SK-N-SH (cell line): Measurements from ENCODE around the gene SOX13. TPM values are rescaled to one million over a fixed set of nuclear protein-coding genes. Genes with fewer than 3 reads are reported as not detected.

Experiments
- CTCF ChIA-PET: fragments of 300-600, 350-600 bp; formaldehyde crosslinking; extraction: SDS; loops from one replicate; lab custom pipeline; 2021; lab: Yijun Ruan, JAX
- POLR2A ChIA-PET: fragments of 350-600 bp; sonication (Branson Sonifier 250); formaldehyde crosslinking; extraction: SDS; loops from one replicate; lab custom pipeline; 2020; ENCODE audit warnings: antibody characterized with exemption, inconsistent platforms; lab: Yijun Ruan, JAX
- DNase-seq: peaks from one replicate; pipeline ENCODE4 v3.0.0; 2012
- H2AFZ ChIP-seq: fragments of 200-600 bp; sonication (generic); 2 replicates; pipeline ENCODE4 v1.8.1; 2016; ENCODE audit warnings: antibody characterized with exemption, mild to moderate bottlenecking, low read depth
- H3F3A ChIP-seq: fragments of 200-600 bp; sonication (generic); replicated peaks from 2 replicates; pipeline ENCODE3; 2016; ENCODE audit warnings: antibody characterized with exemption, mild to moderate bottlenecking; ENCODE audit not compliant: insufficient read depth
- H3K27ac ChIP-seq, 2 experiments: fragments of 200-500 bp in 1 of 2; fragments of 200-600 bp in 1 of 2; sonication (Bioruptor generic) in 1 of 2; sonication (generic), shearing (Covaris generic) in 1 of 2; 2 replicates each; pipeline versions ENCODE4 v1.5.1 to v1.6.1; 2014 to 2016; ENCODE audit warnings: low read depth in 2 of 2, inconsistent platforms in 1 of 2, low read length in 1 of 2, mild to moderate bottlenecking in 1 of 2, mixed read lengths in 1 of 2
- H3K27me3 ChIP-seq: fragments of 200-600 bp; sonication (generic), shearing (Covaris generic); 2 replicates; pipeline ENCODE4 v1.6.1; 2016; ENCODE audit warnings: mixed run types; ENCODE audit not compliant: insufficient read depth
- H3K36me3 ChIP-seq, 2 experiments: fragments of 200-500 bp in 1 of 2; fragments of 200-600 bp in 1 of 2; sonication (Bioruptor generic) in 1 of 2; sonication (generic) in 1 of 2; replicated peaks in 1 of 2; 2 replicates each; pipeline versions ENCODE3 to v1.5.1; 2014 to 2016; ENCODE audit warnings: low read length in 1 of 2, mild to moderate bottlenecking in 1 of 2; ENCODE audit not compliant: insufficient read depth in 2 of 2, control insufficient read depth in 1 of 2
- H3K4me1 ChIP-seq, 2 experiments: fragments of 200-500 bp in 1 of 2; fragments of 200-600 bp in 1 of 2; sonication (Bioruptor generic) in 1 of 2; sonication (generic), shearing (Covaris generic) in 1 of 2; 2 replicates each; pipeline versions ENCODE4 v1.5.1 to v1.6.1; 2014 to 2016; ENCODE audit warnings: low read depth in 1 of 2, low read length in 1 of 2, mixed run types in 1 of 2; ENCODE audit not compliant: insufficient read depth in 2 of 2, control insufficient read depth in 1 of 2
- H3K4me2 ChIP-seq: fragments of 200-600 bp; sonication (generic), shearing (Covaris generic); 2 replicates; pipeline ENCODE4 v1.6.1; 2017; ENCODE audit warnings: mixed run types
- H3K4me3 ChIP-seq, 2 experiments: fragments of 200-500 bp in 1 of 2; fragments of 200-600 bp in 1 of 2; sonication (Bioruptor generic) in 1 of 2; sonication (generic), shearing (Covaris generic) in 1 of 2; 2 replicates each; pipeline versions ENCODE4 v1.5.1 to v1.8.1; 2014 to 2016; ENCODE audit warnings: low read depth in 2 of 2, inconsistent platforms in 1 of 2, low read length in 1 of 2, mild to moderate bottlenecking in 1 of 2, mixed read lengths in 1 of 2, moderate library complexity in 1 of 2
- H3K79me2 ChIP-seq: fragments of 200-600 bp; sonication (generic); 2 replicates; pipeline ENCODE4 v1.8.1; 2017; ENCODE audit warnings: mild to moderate bottlenecking; ENCODE audit not compliant: insufficient read depth
- H3K9ac ChIP-seq: fragments of 200-600 bp; sonication (generic); 2 replicates; pipeline ENCODE4 v1.6.1; 2017; ENCODE audit warnings: mixed run types
- H3K9me2 ChIP-seq: fragments of 200-600 bp; sonication (generic); 2 replicates; pipeline ENCODE4 v1.6.1; 2017; ENCODE audit warnings: mixed run types
- H3K9me3 ChIP-seq: fragments of 200-600 bp; sonication (generic); 2 replicates; pipeline ENCODE4 v1.6.1; 2017; ENCODE audit warnings: mixed run types, mild to moderate bottlenecking, moderate library complexity
- H4K20me1 ChIP-seq: fragments of 200-600 bp; sonication (generic); 2 replicates; pipeline ENCODE4 v1.6.1; 2017; ENCODE audit warnings: mild to moderate bottlenecking, mixed run types; ENCODE audit not compliant: insufficient read depth
- CHD2 ChIP-seq: fragments of 150-350 bp; IDR thresholded peaks from 2 replicates; pipeline ENCODE4 v1.6.1; 2018; ENCODE audit warnings: low read length; ENCODE audit not compliant: partially characterized antibody
- ELF1 ChIP-seq: IDR thresholded peaks from 2 replicates; pipeline ENCODE4 v1.4.0; 2012
- FOXM1 ChIP-seq: IDR thresholded peaks from 2 replicates; pipeline ENCODE4 v1.4.0; 2012; ENCODE audit warnings: low read depth, mild to moderate bottlenecking
- JUND ChIP-seq: IDR thresholded peaks from 2 replicates; pipeline ENCODE4 v1.4.0; 2012
- MXI1 ChIP-seq: IDR thresholded peaks from 2 replicates; pipeline ENCODE4 v1.6.1; 2012; ENCODE audit warnings: mild to moderate bottlenecking, low read depth, low read length, improper control_type of control experiment
- NRF1 ChIP-seq: IDR thresholded peaks from 2 replicates; pipeline ENCODE4 v1.6.1; 2012; ENCODE audit warnings: low read depth, mild to moderate bottlenecking, low read length
- POLR2AphosphoS5 ChIP-seq: IDR thresholded peaks from 2 replicates; pipeline ENCODE4 v1.6.1; 2012; ENCODE audit warnings: low read depth, low read length
- RAD21 ChIP-seq: IDR thresholded peaks from 2 replicates; pipeline ENCODE4 v1.6.1; 2012; ENCODE audit warnings: mild to moderate bottlenecking, low read length
- RFX5 ChIP-seq: IDR thresholded peaks from 2 replicates; pipeline ENCODE4 v1.6.1; 2012; ENCODE audit warnings: mild to moderate bottlenecking, improper control_type of control experiment, low read length
- RXRA ChIP-seq: IDR thresholded peaks from 2 replicates; pipeline ENCODE4 v1.4.0; 2012; ENCODE audit warnings: low read depth, mild to moderate bottlenecking, borderline replicate concordance
- SIN3A ChIP-seq: IDR thresholded peaks from 2 replicates; pipeline ENCODE4 v1.6.1; 2012; ENCODE audit warnings: low read depth, mild to moderate bottlenecking, low read length, moderate library complexity, borderline replicate concordance
- SMC3 ChIP-seq: IDR thresholded peaks from 2 replicates; pipeline ENCODE4 v1.6.1; 2012; ENCODE audit warnings: low read depth, low read length, improper control_type of control experiment
- TAF1 ChIP-seq: IDR thresholded peaks from 2 replicates; pipeline ENCODE4 v1.6.1; 2012; ENCODE audit warnings: low read depth, mild to moderate bottlenecking, low read length, moderate library complexity, borderline replicate concordance
- TCF12 ChIP-seq: IDR thresholded peaks from 2 replicates; pipeline ENCODE4 v1.4.0; 2012
- YY1 ChIP-seq: IDR thresholded peaks from 2 replicates; pipeline ENCODE4 v1.4.0; 2012; ENCODE audit warnings: low read depth, mild to moderate bottlenecking
- WGBS: methylation state at CpG from one replicate; pipeline ENCODE4 v1.1.6; 2017; ENCODE audit warnings: low lambda C conversion rate; 5-methylcytosine and 5-hydroxymethylcytosine counted together
- polyA plus RNA-seq, 3 experiments: library from polyadenylated mRNA; depleted of rRNA; stranded (reverse); fragments of >200 nt; gene quantifications; 2 replicates each; pipeline ENCODE4 v1.2.3, GENCODE V29; 2012
- TF ChIP-seq, protein P1 (sequence below): fragments of 200-600 bp; sonication (generic); IDR thresholded peaks from 2 replicates; pipeline ENCODE4 v1.6.1; 2017; ENCODE audit warnings: antibody characterized with exemption, mild to moderate bottlenecking, moderate library complexity
- TF ChIP-seq, protein P2 (sequence below): IDR thresholded peaks from 2 replicates; pipeline ENCODE4 v1.4.0; 2012; ENCODE audit warnings: low read depth

The SOX13 gene
- polyA plus RNA-seq, 1 of the 3 experiments (the other 2 are of a cell fraction), result 10.6 TPM

DNA sequence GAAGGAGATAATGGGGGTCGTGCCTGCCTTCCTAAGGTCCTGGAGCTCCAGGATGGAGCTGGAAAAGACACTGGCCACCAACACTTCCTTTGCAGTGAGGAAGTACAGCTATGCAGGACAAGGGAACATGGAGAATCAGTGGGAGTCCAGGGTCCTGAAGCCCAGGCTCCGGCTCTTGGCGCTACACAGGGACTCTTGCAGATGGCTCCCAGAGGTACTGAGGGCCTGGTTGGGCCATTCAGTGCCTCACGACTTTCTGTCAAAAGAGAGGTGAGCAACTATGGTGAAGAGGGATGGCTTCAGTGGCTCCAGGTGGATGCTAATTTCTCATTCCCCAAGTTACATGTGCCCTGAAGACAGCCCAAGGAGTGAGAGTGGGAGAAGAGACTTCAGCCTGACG is 80.8 kb downstream of the SOX13 start:
- Histone ChIP-seq H3F3A (no peaks in the 10 kb centered on the region), H3K9me3 (no peaks in the 10 kb centered on the region)
- DNase-seq, result no peak

DNA sequence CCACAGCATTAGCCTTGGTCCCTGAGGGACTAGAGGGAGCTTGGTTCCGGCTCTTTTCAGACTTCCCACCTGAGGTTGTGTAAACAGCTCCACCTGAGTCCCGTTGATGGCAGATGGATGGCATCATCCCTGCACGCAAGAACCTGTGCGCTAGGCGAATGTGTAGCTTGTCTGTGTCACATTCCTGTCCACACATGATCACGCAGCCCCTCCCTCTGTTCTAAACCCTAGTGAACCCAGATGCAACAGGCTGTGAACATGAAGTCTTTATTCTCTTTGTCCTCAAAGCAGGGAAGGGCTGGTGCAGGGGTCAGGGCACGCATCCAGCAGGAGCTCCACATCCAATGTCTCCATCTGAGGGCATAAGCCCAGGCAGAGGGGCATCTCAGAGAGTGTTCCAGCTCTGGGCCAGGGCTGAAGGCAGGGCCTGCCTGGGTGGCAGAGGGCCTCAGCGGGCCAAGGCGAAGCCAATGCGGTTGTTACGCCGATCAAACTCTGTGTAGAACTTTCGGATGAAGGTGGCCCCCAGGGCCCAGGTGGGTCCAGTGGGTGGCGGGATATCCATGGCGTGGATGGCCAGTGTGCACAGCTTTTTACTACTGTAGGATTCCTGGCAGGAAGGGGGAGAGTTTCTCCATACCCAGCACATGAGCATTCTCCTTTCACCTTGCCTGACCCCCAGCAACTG is 81.8 kb downstream of the SOX13 start:
- no peaks in the 10 kb centered on the region for H4K20me1 ChIP-seq
- H3K4me3 ChIP-seq, result no peak overlapping the region
- H3K36me3 ChIP-seq, result no peaks in the 10 kb centered on the region
- H2AFZ ChIP-seq, result no peak overlapping the region
- no peak overlapping the region for H3K9ac ChIP-seq
- POLR2A ChIA-PET, result no interaction called here
- H3K4me1 ChIP-seq, result peaks cover 3 to 19% of the 10 kb centered on the region in 2 experiments; a peak in 1 of 4 replicates
- H3K9me2 ChIP-seq, result no peaks in the 10 kb centered on the region
- CTCF ChIA-PET, result interaction anchor here (0.8 to 7.2 kb wide), 7 partner anchors 8 to 244 kb away, joined by 3 to 36 read pairs (median 4); no protein-coding TSS in a partner anchor
- H3K27me3 ChIP-seq, result no peaks in the 10 kb centered on the region; the same call in 1 of the 2 replicates
- no peak for DNase-seq
- H3K79me2 ChIP-seq, result no peaks in the 10 kb centered on the region
- H3K27ac ChIP-seq, result no peak overlapping the region
- H3F3A ChIP-seq, result no peaks in the 10 kb centered on the region
- TF ChIP-seq NRF1 (no peak), CHD2 (no peak), RAD21 (no peak), POLR2AphosphoS5 (no peak), RXRA (no peak), SIN3A (no peak), JUND (no peak), RFX5 (no peak), FOXM1 (no peak), SMC3 (no peak), TCF12 (no peak)
- TF ChIP-seq, protein P1, sequence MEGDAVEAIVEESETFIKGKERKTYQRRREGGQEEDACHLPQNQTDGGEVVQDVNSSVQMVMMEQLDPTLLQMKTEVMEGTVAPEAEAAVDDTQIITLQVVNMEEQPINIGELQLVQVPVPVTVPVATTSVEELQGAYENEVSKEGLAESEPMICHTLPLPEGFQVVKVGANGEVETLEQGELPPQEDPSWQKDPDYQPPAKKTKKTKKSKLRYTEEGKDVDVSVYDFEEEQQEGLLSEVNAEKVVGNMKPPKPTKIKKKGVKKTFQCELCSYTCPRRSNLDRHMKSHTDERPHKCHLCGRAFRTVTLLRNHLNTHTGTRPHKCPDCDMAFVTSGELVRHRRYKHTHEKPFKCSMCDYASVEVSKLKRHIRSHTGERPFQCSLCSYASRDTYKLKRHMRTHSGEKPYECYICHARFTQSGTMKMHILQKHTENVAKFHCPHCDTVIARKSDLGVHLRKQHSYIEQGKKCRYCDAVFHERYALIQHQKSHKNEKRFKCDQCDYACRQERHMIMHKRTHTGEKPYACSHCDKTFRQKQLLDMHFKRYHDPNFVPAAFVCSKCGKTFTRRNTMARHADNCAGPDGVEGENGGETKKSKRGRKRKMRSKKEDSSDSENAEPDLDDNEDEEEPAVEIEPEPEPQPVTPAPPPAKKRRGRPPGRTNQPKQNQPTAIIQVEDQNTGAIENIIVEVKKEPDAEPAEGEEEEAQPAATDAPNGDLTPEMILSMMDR, result no peak
- TF ChIP-seq, protein P2, sequence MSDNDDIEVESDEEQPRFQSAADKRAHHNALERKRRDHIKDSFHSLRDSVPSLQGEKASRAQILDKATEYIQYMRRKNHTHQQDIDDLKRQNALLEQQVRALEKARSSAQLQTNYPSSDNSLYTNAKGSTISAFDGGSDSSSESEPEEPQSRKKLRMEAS, result no peak
- TF ChIP-seq, all 33 proteins: peak for 0
- no peaks in the 10 kb centered on the region for H3K9me3 ChIP-seq
- 81% methylated on average over 14 of the region's 15 CpGs for WGBS
- H3K4me2 ChIP-seq, result no peak overlapping the region

More for the DNA sequence above, 80.8 kb downstream of the SOX13 start:
- Histone ChIP-seq H3K4me2 (no peak overlapping the region), H3K79me2 (no peaks in the 10 kb centered on the region), H3K4me1 (peaks cover 3 to 19% of the 10 kb centered on the region in 2 experiments; a peak in 1 of 4 replicates), H3K27ac (no peak overlapping the region), H2AFZ (no peak overlapping the region), H3K4me3 (no peak overlapping the region), H4K20me1 (no peaks in the 10 kb centered on the region), H3K9ac (no peak overlapping the region), H3K36me3 (no peaks in the 10 kb centered on the region), H3K9me2 (no peaks in the 10 kb centered on the region), H3K27me3 (no peaks in the 10 kb centered on the region; the same call in 1 of the 2 replicates)
- POLR2A ChIA-PET, result no interaction called here
- CTCF ChIA-PET, result interaction anchor here (1.0 to 7.2 kb wide), 8 partner anchors 9 to 245 kb away, joined by 3 to 51 read pairs (median 8); no protein-coding TSS in a partner anchor
- 95% methylated on average over 5 of the region's 5 CpGs for WGBS
- TF ChIP-seq ELF1, result no peak
- no peak for TF ChIP-seq MXI1
- TF ChIP-seq POLR2AphosphoS5, result no peak
- TF ChIP-seq TAF1, result no peak
- TF ChIP-seq YY1, result no peak
